GM18951 (cell line): ENCODE data around the gene BMPER.

ENCODE experiments used
- POLR2A ChIP-seq: IDR thresholded peaks from 4 replicates; pipeline ENCODE4 v1.6.1; 2011; ENCODE audit warnings: mild to moderate bottlenecking; ENCODE audit not compliant: insufficient read length, insufficient read depth; ENCODE audit errors: extremely low read depth
- in situ Hi-C: fragments of 300-500 bp; cut with MboI; formaldehyde crosslinking; loops from one replicate; pipeline ENCODE4 v1.12.0; 2022; ENCODE audit warnings: low sequenced_read_pairs, mixed read lengths, inconsistent platforms; ENCODE audit not compliant: unreplicated experiment

Gene BMPER

GRCh38 chr7:34048445-34048844 is 143.1 kb downstream of the BMPER start:
- in situ Hi-C loops: no loop called here
- no peak for TF ChIP-seq POLR2A

- no peak for TF ChIP-seq POLR2A
- in situ Hi-C loops: no loop called here
These were observed 148.7 kb downstream of the BMPER start for GRCh38 chr7:34054075-34054474.

GRCh38 chr7:34057136-34057535 is 151.8 kb downstream of the BMPER start:
- in situ Hi-C loops: no loop called here

GRCh38 chr7:34057956-34058355 is 152.6 kb downstream of the BMPER start:
- in situ Hi-C loops: no loop called here
- no peak for TF ChIP-seq POLR2A

More at GRCh38 chr7:34057136-34057535, 151.8 kb downstream of the BMPER start:
- TF ChIP-seq POLR2A: no peak

- in situ Hi-C loops: no loop called here
- TF ChIP-seq POLR2A: no peak
These were observed 153.4 kb downstream of the BMPER start for GRCh38 chr7:34058801-34059135.

- in situ Hi-C loops: no loop called here
- no peak for TF ChIP-seq POLR2A
These were observed 153.9 kb downstream of the BMPER start for GRCh38 chr7:34059136-34059828.

- TF ChIP-seq POLR2A: no peak
These were observed 155.0 kb downstream of the BMPER start for GRCh38 chr7:34060196-34060947.

GRCh38 chr7:34061149-34061548 is 155.8 kb downstream of the BMPER start:
- TF ChIP-seq POLR2A: no peak
- in situ Hi-C loops: no loop called here

More at GRCh38 chr7:34060196-34060947, 155.0 kb downstream of the BMPER start:
- in situ Hi-C loops: no loop called here

- TF ChIP-seq POLR2A: no peak
- in situ Hi-C loops: no loop called here
These were observed 157.0 kb downstream of the BMPER start for GRCh38 chr7:34062341-34062740.

GRCh38 chr7:34062826-34063225 is 157.5 kb downstream of the BMPER start:
- in situ Hi-C loops: no loop called here
- no peak for TF ChIP-seq POLR2A

- TF ChIP-seq POLR2A: no peak
- in situ Hi-C loops: no loop called here
These were observed 159.3 kb downstream of the BMPER start for GRCh38 chr7:34064519-34065158.

- no peak for TF ChIP-seq POLR2A
- in situ Hi-C loops: no loop called here
These were observed 161.1 kb downstream of the BMPER start for GRCh38 chr7:34066411-34066810.

- in situ Hi-C loops: no loop called here
- TF ChIP-seq POLR2A: no peak
These were observed 161.9 kb downstream of the BMPER start for GRCh38 chr7:34067005-34067778.
